ENCODE data around the gene TYROBP. TPM values are rescaled to one million over a fixed set of nuclear protein-coding genes. Genes with fewer than 3 reads are reported as not detected.
A peak's percentile ranks its signal among the peaks of the same experiment; 100 is the strongest.

The TYROBP gene
- total RNA-seq, 1 donor from 2014 or later: not detected

DNA sequence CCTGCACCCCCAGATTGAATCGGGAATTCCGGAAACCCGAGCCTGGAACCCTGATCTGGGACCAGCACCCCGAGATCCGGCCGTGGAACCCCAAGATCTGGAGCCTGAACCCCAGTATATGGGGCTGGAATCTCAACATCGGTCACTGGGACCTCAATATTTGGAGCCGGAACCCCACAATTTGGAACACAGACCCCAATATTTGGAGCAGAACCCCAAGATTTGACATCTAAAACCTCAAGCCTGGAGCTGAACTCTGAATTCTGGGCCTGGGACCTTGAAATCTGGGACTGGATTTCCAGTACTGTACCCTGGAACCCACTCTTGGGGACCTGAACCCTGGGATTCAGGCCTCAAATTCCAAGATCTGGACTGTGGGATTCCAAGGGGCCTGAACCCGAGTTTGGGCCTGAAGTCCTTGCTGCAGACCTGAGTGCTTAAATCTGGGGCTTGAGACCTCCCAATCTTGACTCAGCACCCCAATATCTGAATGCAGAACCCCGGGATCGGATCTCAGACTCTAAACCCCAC, 28.7 kb upstream of the TYROBP start:
- no peak for TF ChIP-seq CTCF (IDR thresholded peaks at IDR 0.05)
- H3K36me3 Mint-ChIP-seq (ENCODE audit: unreplicated experiment): peaks cover 5% of the 10 kb centered on the region
- H3K27me3 Mint-ChIP-seq (ENCODE audit: unreplicated experiment): no peaks in the 10 kb centered on the region
- no peak for DNase-seq (ENCODE audit: extremely low spot score, unreplicated experiment)
- peak overlapping the region; percentile 27 for H3K27ac Mint-ChIP-seq (ENCODE audit: unreplicated experiment)
- H3K9me3 Mint-ChIP-seq (ENCODE audit: unreplicated experiment): no peaks in the 10 kb centered on the region
- H3K4me1 Mint-ChIP-seq (ENCODE audit: unreplicated experiment): peaks cover 32% of the 10 kb centered on the region
- peak overlapping the region; percentile 71 for H3K4me3 Mint-ChIP-seq (ENCODE audit: unreplicated experiment)

DNA sequence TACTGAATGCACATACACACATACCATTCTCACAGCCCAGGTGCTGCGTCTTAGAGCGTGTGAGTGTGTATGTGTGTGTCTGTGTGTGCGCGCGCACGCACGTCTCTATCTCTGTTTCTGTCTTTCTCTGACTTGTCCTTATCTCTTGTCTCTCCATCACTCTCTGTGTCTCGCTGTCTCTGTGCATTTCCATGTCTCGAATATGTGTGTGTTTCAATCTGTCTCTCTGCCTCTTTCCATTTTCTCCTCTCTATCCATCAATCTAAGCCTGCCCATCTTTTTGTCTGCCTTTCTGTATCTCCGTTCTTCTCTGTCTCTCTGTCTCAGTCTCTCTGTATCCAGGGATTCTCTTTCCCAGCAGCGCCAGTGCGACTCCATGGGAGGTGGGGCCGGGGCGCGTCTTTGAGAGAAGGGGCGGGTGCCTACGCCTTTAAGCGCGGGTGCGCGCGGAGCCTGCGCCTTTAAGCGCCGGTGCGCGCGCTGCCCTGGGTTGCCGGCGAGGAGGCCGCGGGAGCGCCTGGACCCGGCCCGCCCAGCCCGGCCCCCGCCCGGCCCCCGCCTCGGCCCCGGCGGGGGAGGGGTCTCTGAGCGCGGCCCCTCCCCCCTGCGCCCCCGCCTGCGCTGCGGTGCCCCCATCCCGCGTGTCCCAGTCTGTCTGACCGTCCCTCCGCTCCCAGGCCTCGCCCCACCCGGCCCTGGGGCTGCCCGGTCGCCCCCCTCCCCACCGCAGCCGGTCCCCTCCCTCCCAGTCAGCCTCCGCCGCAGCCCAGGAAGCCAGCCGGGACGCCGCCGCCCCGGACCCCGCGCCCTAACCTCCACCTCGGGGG, 28.0 kb upstream of the TYROBP start, which contains the start of gene LRFN3:
Gene LRFN3, plus strand, starts transcription at position 464 of the 827 bp plus-strand sequence. CDS start 3,052 bp downstream, outside the sequence.
- Mint-ChIP-seq H3K36me3 (ENCODE audit: unreplicated experiment) (peaks cover 4% of the 10 kb centered on the region), H3K27ac (ENCODE audit: unreplicated experiment) (peak within 1 kb of the TSS; percentile 73), H3K27me3 (ENCODE audit: unreplicated experiment) (no peaks in the 10 kb centered on the region), H3K4me1 (ENCODE audit: unreplicated experiment) (peaks cover 36% of the 10 kb centered on the region), H3K9me3 (ENCODE audit: unreplicated experiment) (no peaks in the 10 kb centered on the region), H3K4me3 (ENCODE audit: unreplicated experiment) (peak within 1 kb of the TSS; percentile 95)
- TF ChIP-seq CTCF (IDR thresholded peaks at IDR 0.05): no peak
- DNase-seq (ENCODE audit: extremely low spot score, unreplicated experiment): peak; percentile 88

GRCh38 chr19:35932291-35932936, 24.3 kb upstream of the TYROBP start:
- TF ChIP-seq CTCF (IDR thresholded peaks at IDR 0.05): no peak
- Mint-ChIP-seq H3K27me3 (ENCODE audit: unreplicated experiment) (no peaks in the 10 kb centered on the region), H3K9me3 (ENCODE audit: unreplicated experiment) (no peaks in the 10 kb centered on the region), H3K36me3 (ENCODE audit: unreplicated experiment) (no peaks in the 10 kb centered on the region), H3K27ac (ENCODE audit: unreplicated experiment) (no peak overlapping the region), H3K4me3 (ENCODE audit: unreplicated experiment) (no peak overlapping the region), H3K4me1 (ENCODE audit: unreplicated experiment) (peaks cover 23% of the 10 kb centered on the region)
- no peak for DNase-seq (ENCODE audit: extremely low spot score, unreplicated experiment)

GRCh38 chr19:35931874-35932202, 23.7 kb upstream of the TYROBP start:
- H3K27ac Mint-ChIP-seq (ENCODE audit: unreplicated experiment): peak overlapping the region; percentile 68
- no peaks in the 10 kb centered on the region for H3K9me3 Mint-ChIP-seq (ENCODE audit: unreplicated experiment)
- H3K36me3 Mint-ChIP-seq (ENCODE audit: unreplicated experiment): no peaks in the 10 kb centered on the region
- peak; percentile 14 for TF ChIP-seq CTCF (IDR thresholded peaks at IDR 0.05)
- no peak for DNase-seq (ENCODE audit: extremely low spot score, unreplicated experiment)
- H3K4me1 Mint-ChIP-seq (ENCODE audit: unreplicated experiment): peaks cover 18% of the 10 kb centered on the region
- H3K4me3 Mint-ChIP-seq (ENCODE audit: unreplicated experiment): peak overlapping the region; percentile 59
- H3K27me3 Mint-ChIP-seq (ENCODE audit: unreplicated experiment): peaks cover 1% of the 10 kb centered on the region

All from osteocyte (in vitro differentiated cells).